HG03460 (cell line): Measurements from ENCODE around the gene CLDN19.
"Not testable (repeated sequence)": the region's sequence is repeated elsewhere in the genome, so short reads cannot be mapped to it uniquely, and the experiment has no call there.

Experiments used
- ATAC-seq: cut with Tn5 transposase; IDR thresholded peaks from one replicate; pipeline ENCODE4 v1.9.1; 2021; ENCODE audit not compliant: unreplicated experiment

The CLDN19 gene

DNA sequence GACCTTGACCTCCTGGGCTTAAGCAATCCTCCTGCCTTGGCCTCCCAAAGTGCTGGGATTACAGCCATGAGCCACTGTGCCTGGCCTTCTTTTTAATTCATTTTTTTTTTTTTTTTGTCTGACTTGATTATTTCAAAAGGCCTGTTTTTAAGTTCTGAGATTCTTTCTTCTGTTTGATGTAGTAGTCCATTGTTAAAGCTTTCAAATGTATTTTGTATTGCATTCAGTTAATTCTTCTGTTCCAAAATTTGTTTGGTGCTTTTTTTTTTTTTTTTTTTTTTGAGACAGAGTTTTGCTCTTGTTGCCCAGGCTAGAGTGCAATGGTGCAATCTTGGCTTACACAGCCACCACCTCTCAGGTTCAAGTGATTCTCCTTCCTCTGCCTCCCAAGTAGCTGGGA lies 25.6 kb downstream of the CLDN19 start:
- ATAC-seq = not testable (repeated sequence)

DNA sequence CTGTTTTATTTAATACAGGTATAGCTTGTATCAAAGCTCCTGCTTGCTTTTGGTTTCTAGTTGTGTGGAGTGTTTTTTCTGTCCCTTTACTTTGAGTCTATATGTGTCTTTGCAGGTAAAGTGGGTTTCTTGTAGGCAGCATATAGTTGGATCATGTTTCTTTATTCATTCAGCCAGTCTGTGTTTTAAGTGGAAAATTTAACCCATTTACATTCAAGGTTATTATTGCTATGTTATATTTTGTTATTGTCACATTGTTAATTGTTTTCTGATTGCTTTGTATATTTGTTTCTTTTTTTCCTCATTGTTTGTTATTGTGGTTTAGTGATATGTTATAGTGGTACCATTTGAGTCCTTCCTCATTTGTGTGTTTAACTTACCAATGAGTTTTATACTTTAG lies 26.7 kb downstream of the CLDN19 start:
- no peak for ATAC-seq

DNA sequence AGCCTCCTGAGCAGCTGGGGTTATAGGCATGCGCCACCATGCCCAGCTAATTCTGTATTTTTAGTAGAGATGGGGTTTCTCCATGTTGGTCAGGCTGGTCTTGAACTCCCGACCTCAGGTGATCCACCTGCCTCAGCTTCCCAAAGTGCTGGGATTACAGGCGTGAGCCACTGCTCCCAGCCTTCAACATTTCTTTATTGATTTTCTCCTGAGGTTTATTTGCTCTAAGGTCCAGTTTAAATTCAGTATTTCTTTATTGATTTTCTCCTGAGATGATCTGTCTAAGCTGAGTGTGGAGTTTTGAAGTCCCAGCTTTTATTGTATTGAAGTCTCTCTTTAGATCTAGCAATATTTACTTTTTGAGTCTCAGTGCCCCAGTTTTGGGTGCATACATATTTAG lies 27.2 kb downstream of the CLDN19 start:
- ATAC-seq = not testable (repeated sequence)

DNA sequence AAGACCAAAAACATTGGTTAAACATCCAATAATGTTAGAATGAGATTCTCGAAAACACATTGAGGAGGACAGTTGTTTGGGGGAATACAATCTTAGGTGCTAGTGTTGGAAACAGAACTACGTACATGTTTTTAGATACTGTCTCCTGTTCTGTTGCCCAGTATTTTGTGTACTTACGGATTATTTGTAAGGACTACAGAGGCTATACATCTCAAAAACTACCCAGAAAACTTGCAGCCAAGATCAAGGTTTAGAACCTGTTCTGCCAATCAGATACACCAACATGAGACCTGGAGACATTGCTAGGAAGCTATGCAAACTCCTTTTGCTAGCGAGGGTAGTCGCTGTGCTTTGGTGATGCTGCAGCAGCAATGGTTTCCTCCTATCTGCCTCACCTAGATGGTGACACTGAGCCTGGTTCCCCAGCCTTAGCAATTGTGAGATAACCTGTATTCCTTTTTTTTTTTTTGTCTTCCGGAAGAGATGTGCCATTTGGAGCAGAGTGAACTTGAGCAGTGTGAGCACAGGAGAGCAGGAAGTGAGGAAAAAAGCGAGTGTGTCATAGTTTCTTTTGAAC lies 36.1 kb downstream of the CLDN19 start:
- no peak for ATAC-seq

DNA sequence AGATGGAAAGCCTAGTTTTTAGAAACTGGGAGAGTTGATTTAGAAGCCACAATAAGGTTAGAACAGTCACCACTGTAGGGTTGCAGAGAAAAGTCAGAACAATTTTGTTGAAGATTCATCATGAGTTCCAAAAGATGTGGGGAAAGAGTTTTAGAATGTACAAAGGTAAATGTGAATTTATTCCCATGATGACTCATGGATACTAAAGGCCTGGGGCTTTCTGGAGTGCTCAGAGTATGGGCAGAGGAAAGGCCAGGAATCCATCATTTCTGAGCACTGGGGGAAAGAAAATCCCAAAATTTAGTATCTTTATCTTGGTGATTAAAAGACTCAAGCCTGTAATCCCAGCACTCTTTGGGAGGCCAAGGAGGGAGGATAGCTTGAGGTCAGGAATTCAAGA lies 40.0 kb downstream of the CLDN19 start:
- ATAC-seq = no peak

DNA sequence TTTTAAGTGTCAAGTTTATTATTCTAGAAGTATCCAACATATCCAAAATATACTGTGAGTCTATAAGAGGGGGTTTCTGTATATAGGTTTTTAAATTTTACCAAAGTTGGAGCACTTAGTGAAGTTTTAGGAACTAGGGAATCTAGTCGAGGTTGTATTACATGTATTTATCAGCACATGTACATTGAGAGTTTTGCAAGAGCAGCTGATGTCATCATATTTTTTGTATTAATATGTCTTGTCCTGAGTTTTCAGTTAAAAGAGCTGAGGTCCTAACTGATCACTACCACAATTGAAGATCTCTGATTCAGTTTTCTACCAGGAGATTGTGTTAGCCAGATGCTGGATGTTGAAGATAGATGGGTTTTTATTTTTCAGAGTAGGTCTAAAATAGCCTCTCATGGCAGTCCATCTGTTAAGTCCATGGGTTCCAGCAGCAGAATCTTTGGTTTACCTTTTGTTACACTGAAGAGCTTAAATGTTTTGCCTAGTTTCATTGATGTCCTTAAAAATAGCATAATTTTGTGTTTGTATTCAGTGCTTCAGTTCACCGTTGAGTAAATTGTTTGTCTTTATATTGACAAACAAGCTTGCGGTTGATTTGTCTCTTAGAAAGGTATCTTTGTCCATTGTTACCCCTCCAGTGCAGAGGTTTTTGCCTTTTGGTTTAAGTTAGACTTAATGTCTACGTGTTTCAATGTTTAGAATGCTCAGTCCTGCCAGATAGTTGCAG lies 41.8 kb downstream of the CLDN19 start:
- no peak for ATAC-seq

DNA sequence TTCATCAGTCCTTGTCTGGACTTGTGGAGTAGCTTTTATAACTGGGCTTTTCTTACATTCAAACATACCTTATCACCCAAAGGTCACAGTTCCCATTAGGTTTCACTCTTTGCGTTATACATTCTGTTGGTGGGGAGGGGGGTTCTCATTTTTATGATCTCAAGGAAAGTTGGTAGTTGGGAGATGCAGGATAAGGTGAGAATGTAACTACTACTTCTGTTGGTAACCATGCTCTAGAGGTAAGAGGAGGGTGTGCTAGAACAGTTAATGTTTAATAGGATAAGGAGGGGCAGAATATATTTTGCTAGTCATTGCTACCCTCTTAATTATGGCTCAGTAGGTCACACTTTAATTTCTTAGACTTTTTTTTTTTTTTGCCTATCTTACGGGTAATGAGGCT lies 47.1 kb downstream of the CLDN19 start:
- no peak for ATAC-seq

DNA sequence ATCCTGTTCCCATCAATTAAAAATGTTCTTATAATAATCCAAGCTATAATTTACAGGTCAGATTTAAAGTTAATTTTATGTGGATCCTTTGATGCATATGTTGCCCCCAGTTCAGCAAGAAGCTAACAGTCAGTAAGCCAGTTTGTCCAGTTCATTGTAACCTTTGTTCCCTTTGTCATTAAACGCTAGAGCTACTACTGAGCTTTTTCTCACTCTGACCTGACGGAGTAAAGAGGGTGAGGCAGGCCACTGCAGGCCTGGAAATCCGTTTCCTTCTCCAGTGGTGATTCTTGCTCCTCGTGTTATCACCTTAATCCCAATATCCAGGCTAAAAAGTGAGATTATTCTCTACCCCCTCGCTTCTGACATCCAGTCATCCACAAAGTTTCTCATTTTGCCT lies 47.6 kb downstream of the CLDN19 start:
- ATAC-seq = no peak

DNA sequence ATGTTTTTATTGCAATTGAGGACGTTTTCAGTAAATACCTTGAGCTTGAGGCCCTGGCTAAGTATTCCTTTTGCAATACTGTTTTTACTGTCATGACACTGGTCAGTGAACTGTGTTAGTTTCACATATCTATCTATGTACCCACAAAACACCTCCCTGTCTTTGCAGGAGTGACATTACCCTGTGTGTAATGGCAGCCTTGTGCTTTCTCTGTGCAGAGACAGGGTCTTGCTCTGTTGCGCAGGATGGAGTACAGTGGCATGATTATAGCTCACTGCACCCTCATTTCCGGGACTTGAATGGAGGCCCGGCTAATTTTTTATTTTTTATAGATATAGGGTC lies 48.9 kb downstream of the CLDN19 start:
- ATAC-seq = no peak

DNA sequence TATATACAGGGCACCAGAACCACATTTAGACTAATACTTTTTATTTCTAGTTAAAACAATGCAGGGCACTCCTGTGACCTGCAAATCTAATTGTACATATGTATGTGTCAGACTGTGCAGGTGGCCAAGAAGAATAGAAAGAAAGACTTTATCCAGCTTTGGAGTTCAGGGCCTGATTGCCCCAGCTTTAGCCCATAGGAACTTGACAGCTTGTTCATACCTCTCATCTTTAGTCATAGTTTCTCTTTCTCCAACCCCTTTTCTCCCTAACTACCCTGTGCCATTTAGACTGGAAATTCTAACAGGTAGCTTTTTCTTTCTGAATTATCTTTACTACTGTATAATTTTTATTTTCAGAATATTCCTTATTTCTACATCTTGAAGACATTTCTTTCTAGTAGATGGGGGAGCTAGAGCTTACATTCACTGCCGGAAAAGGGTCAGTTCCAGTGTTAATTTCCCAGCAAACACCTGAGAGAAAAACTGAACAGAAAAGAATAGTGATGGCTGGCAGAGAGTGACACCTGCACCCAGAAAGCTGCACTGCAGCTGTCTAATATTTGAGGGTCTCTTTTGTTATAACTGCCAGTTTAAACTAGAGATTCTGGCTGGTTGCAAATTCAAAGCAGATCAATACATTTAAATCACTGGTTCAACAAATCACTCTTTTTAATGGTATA lies 49.4 kb downstream of the CLDN19 start:
- ATAC-seq = no peak

DNA sequence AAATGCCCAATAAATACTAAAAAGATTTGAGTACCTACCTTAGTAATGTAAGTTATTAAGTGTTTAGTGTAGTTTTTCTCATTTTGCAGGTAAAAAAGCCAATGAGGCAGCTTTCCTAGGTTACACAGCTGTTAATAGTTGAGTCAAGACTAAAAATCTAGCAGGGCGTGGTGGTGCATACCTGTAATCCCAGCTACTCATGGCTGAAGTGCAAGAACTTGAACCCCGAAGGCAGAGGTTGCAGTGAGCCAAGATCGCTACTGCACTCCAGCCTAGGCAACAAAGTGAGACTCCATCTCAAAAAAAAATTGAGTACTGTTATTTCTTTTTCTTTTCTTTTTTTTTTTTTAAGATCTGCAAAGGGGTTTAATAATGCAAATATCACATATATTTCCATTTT lies 50.1 kb downstream of the CLDN19 start:
- no peak for ATAC-seq

DNA sequence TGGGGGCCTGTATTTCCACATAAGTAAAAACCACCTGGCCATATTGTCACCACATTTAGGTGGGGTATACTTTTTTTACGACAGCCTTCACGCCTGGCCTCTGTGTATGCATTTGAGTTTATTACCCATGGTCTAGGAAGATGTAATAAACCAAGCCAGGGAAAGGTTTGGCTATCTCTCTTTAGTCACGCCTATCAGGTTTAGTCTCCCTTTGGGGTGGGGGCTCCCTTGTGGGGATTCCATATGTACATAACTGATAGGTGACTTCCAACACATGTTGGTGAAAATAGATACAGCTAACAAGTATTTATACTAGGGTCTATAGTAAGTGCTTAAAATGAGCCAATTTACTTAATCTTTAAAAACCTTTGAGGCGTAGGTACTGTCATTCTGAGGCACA lies 53.6 kb downstream of the CLDN19 start:
- no peak for ATAC-seq

DNA sequence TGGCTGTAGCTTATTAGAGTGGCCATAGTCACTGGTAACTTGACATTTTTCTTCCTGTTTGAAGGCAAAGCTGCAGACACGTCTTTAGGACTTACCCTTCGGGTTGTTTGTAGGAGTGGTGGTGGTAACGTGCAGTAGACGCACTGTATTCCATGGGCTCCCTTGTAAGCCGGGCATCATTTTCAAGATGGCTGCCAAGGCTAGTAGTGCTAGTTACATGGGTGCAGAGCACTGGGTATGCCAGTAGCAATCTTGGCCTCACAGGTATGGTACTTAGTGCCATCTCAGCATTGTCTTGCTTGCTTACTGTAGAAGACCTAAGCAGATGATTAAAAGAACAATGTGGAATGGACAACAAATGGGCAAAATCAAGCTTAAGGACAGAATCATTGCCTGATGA lies 55.9 kb downstream of the CLDN19 start:
- no peak for ATAC-seq
